ENCODE results near the gene ABCB4. TPM values are rescaled to one million over a fixed set of nuclear protein-coding genes. Genes with fewer than 3 reads are reported as not detected.

The ABCB4 gene
- 10 to 100 TPM in 1 of 2 donors, 1 to 10 TPM in 1; 4.7 to 22.0 TPM for total RNA-seq

GRCh38 chr7:87475359-87476178 is at the start of gene ABCB4:
Gene ABCB4, minus strand, starts transcription at chr7:87475680. Its CDS starts 215 bp downstream, at chr7:87475465.

Other genes starting within 250 kb of the ABCB4 start
- gene CROT, start 130.0 kb downstream of the ABCB4 start, total RNA-seq = 10 to 100 TPM; 14.0 to 14.8 TPM
- gene ABCB1, start 125.2 kb upstream of the ABCB4 start, total RNA-seq = 1 to 10 TPM in 1 of 2 donors, under 1 TPM in 1; 0.67 to 2.4 TPM
- 1 to 10 TPM in 1 of 2 donors, under 1 TPM in 1; 0.33 to 1.7 TPM for gene RUNDC3B, start 152.7 kb upstream of the ABCB4 start, total RNA-seq

Data from melanocyte of skin (primary cell).